ENCODE data around the gene DHRS9.
A peak's percentile ranks its signal among the peaks of the same experiment; 100 is the strongest.

The DHRS9 gene

GRCh38 chr2:169038338-169038757 lies 31.0 kb upstream of the DHRS9 start:
- H3K27ac ChIP-seq (ENCODE audit: poor library complexity, severe bottlenecking): peak overlapping the region; percentile 63
- DNase-seq (ENCODE audit: low spot score) (no peak), ATAC-seq (ENCODE audit: low read depth) (peak; percentile 95)
- TF ChIP-seq CTCF (IDR thresholded peaks at IDR 0.05; ENCODE audit: poor library complexity, severe bottlenecking): no peak
- H3K4me1 ChIP-seq (ENCODE audit: insufficient read depth, poor library complexity, severe bottlenecking): peaks cover 13% of the 10 kb centered on the region
- H3K27me3 ChIP-seq (ENCODE audit: insufficient read depth, poor library complexity, severe bottlenecking): no peaks in the 10 kb centered on the region
- H3K9me3 ChIP-seq (ENCODE audit: severe bottlenecking): peaks cover 10% of the 10 kb centered on the region
- no peaks in the 10 kb centered on the region for H3K36me3 ChIP-seq (ENCODE audit: low read depth)
- H3K4me3 ChIP-seq (ENCODE audit: severe bottlenecking): no peak overlapping the region

- Histone ChIP-seq H3K4me3 (ENCODE audit: severe bottlenecking) (no peak overlapping the region), H3K9me3 (ENCODE audit: severe bottlenecking) (peaks cover 10% of the 10 kb centered on the region), H3K4me1 (ENCODE audit: insufficient read depth, poor library complexity, severe bottlenecking) (peaks cover 13% of the 10 kb centered on the region), H3K27me3 (ENCODE audit: insufficient read depth, poor library complexity, severe bottlenecking) (no peaks in the 10 kb centered on the region), H3K27ac (ENCODE audit: poor library complexity, severe bottlenecking) (no peak overlapping the region), H3K36me3 (ENCODE audit: low read depth) (no peaks in the 10 kb centered on the region)
- no peak for TF ChIP-seq CTCF (IDR thresholded peaks at IDR 0.05; ENCODE audit: poor library complexity, severe bottlenecking)
- DNase-seq (ENCODE audit: low spot score) (no peak), ATAC-seq (ENCODE audit: low read depth) (no peak)
Observed at GRCh38 chr2:169039702-169040101, 29.7 kb upstream of the DHRS9 start.

GRCh38 chr2:169041594-169041993 lies 27.8 kb upstream of the DHRS9 start:
- ATAC-seq (ENCODE audit: low read depth) (no peak), DNase-seq (ENCODE audit: low spot score) (no peak)
- no peaks in the 10 kb centered on the region for H3K36me3 ChIP-seq (ENCODE audit: low read depth)
- no peak overlapping the region for H3K4me3 ChIP-seq (ENCODE audit: severe bottlenecking)
- peaks cover 10% of the 10 kb centered on the region for H3K9me3 ChIP-seq (ENCODE audit: severe bottlenecking)
- no peak overlapping the region for H3K27ac ChIP-seq (ENCODE audit: poor library complexity, severe bottlenecking)
- no peaks in the 10 kb centered on the region for H3K27me3 ChIP-seq (ENCODE audit: insufficient read depth, poor library complexity, severe bottlenecking)
- H3K4me1 ChIP-seq (ENCODE audit: insufficient read depth, poor library complexity, severe bottlenecking): peaks cover 13% of the 10 kb centered on the region
- no peak for TF ChIP-seq CTCF (IDR thresholded peaks at IDR 0.05; ENCODE audit: poor library complexity, severe bottlenecking)

- no peak for DNase-seq (ENCODE audit: low spot score)
- no peak for TF ChIP-seq CTCF (IDR thresholded peaks at IDR 0.05; ENCODE audit: poor library complexity, severe bottlenecking)
- no peaks in the 10 kb centered on the region for H3K36me3 ChIP-seq (ENCODE audit: low read depth)
Observed at GRCh38 chr2:169042856-169043255, 26.5 kb upstream of the DHRS9 start.

GRCh38 chr2:169046440-169047151 lies 22.8 kb upstream of the DHRS9 start:
- H3K27me3 ChIP-seq (ENCODE audit: insufficient read depth, poor library complexity, severe bottlenecking): no peaks in the 10 kb centered on the region
- DNase-seq (ENCODE audit: low spot score): no peak
- no peaks in the 10 kb centered on the region for H3K36me3 ChIP-seq (ENCODE audit: low read depth)
- H3K4me3 ChIP-seq (ENCODE audit: severe bottlenecking): no peak overlapping the region
- H3K4me1 ChIP-seq (ENCODE audit: insufficient read depth, poor library complexity, severe bottlenecking): no peaks in the 10 kb centered on the region
- no peak for TF ChIP-seq CTCF (IDR thresholded peaks at IDR 0.05; ENCODE audit: poor library complexity, severe bottlenecking)
- peaks cover 10% of the 10 kb centered on the region for H3K9me3 ChIP-seq (ENCODE audit: severe bottlenecking)
- peak; percentile 62; the same call in 2 of the 3 replicates for ATAC-seq (ENCODE audit: low read depth)
- no peak overlapping the region for H3K27ac ChIP-seq (ENCODE audit: poor library complexity, severe bottlenecking)

More at GRCh38 chr2:169042856-169043255, 26.5 kb upstream of the DHRS9 start:
- H3K27me3 ChIP-seq (ENCODE audit: insufficient read depth, poor library complexity, severe bottlenecking): no peaks in the 10 kb centered on the region
- no peak overlapping the region for H3K27ac ChIP-seq (ENCODE audit: poor library complexity, severe bottlenecking)
- ATAC-seq (ENCODE audit: low read depth): no peak
- peaks cover 12% of the 10 kb centered on the region for H3K4me1 ChIP-seq (ENCODE audit: insufficient read depth, poor library complexity, severe bottlenecking)
- H3K4me3 ChIP-seq (ENCODE audit: severe bottlenecking): no peak overlapping the region
- peaks cover 10% of the 10 kb centered on the region for H3K9me3 ChIP-seq (ENCODE audit: severe bottlenecking)
